NCI-H510A (cell line): ENCODE data around the gene PTPN23.

ENCODE experiments used
- DNase-seq: peaks from one replicate; lab custom pipeline; 2025; lab: John Stamatoyannopoulos, UW

PTPN23 gene

DNA sequence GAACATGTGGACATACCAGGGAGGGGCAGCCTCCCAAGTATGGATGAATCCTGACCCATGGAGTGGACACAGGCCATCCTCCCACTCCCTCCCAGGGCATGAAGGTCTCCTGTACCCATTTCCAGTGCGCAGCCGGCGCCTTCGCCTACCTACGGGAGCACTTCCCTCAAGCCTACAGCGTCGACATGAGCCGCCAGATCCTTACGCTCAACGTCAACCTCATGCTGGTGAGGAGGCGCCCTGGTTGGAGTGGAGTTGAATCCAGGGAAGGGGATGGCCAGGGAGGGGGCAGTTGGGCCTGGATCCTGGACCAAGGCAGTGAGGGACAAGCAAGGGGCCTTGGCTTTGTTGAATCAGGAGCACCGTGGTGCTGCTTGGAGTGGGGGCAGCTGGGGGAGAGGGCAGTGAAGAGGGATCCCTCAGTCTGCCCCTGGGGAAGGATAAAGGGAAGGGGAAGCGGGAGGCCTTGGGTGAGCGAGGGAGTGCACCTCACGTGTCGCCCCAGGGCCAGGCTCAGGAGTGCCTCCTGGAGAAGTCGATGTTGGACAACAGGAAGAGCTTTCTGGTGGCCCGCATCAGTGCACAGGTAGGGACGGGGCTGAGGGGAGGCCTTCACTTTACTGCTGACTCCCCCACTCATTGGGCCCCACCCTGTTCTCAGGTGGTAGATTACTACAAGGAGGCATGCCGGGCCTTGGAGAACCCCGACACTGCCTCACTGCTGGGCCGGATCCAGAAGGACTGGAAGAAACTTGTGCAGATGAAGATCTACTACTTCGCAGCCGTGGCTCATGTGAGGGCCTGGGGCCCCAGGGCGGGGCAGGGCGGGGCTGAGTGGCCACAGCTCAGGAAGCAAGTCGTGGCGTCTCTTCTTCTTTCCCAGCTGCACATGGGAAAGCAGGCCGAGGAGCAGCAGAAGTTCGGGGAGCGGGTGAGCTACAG, 25.3 kb downstream of the PTPN23 start:
- DNase-seq, result no peak

DNA sequence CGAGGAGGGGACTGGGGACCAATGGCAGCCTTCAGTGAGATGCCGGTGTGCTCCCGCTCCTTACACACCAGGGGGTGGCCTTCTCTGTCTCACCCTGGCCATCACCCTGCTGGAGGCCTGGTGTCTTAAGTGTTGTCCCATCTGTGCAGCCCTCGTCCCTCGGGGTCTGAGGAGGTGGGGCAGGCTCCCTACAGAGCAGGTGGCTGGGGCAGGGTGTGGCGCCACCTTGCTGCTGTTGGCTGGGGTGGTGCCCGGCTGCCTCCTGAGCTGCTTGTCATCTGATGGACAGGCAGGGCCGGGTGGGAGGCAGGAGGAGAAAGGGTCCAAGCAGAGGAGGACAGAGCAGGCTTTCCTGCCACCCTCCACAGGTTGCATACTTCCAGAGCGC, 25.9 kb downstream of the PTPN23 start:
- DNase-seq, result no peak

DNA sequence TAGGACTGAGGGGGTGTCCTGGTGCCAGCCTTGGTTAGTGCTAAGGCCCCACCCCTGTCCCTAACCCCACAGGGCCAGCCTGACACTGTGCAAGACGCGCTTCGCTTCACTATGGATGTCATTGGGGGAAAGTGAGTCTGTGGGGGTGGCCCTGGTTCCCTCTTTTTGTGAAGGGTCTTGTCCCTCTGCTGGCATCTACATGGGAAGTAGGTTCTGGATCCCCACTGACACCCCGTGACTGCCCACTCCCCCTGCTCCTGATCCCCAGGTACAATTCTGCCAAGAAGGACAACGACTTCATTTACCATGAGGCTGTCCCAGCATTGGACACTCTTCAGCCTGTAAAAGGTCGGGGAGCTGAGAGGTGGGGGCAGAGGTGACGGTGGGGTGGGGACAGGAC, 26.4 kb downstream of the PTPN23 start:
- DNase-seq, result no peak

DNA sequence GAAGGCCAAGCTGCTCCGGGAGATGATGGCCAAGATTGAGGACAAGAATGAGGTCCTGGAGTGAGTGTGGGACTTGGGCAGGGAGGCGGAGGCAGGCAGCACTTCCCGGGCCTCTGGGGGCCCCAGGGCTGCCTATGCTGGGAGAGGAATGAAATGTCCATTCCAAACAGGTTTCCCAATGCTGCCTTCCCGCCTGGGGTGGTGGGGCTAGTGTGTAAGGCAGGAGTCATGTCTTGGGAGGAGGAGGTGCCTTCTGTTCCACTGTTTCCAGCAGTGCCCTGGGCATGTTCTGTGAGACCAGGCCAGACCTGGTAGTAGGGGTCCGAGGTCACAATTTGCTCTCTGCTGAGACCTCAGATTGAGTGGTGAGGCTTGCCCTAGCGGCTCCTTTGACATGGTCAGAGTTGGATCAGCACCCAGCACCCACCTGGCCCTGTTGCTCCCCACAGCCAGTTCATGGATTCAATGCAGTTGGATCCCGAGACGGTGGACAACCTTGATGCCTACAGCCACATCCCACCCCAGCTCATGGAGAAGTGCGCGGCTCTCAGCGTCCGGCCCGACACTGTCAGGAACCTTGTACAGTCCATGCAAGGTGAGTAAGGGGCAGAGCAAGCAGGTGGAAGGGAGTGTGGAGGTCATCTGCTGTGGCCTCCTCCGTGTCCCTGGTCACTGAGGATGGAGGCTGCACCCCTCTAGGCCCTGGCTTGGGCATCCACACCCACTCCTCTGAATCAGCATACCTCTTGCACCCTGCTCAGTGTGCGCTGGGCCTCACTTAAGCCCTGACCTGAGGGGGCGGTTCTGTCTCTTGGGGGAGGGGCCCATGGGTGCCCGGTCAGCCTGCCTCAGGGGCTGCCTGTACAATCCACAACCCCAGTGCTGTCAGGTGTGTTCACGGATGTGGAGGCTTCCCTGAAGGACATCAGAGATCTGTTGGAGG, 27.3 kb downstream of the PTPN23 start:
- no peak for DNase-seq

DNA sequence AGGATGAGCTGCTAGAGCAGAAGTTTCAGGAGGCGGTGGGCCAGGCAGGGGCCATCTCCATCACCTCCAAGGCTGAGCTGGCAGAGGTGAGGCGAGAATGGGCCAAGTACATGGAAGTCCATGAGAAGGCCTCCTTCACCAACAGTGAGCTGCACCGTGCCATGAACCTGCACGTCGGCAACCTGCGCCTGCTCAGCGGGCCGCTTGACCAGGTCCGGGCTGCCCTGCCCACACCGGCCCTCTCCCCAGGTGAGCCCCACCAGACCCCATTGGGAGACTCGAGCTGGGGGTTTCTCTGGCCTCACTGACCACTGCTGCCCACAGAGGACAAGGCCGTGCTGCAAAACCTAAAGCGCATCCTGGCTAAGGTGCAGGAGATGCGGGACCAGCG, 28.0 kb downstream of the PTPN23 start:
- no peak for DNase-seq

DNA sequence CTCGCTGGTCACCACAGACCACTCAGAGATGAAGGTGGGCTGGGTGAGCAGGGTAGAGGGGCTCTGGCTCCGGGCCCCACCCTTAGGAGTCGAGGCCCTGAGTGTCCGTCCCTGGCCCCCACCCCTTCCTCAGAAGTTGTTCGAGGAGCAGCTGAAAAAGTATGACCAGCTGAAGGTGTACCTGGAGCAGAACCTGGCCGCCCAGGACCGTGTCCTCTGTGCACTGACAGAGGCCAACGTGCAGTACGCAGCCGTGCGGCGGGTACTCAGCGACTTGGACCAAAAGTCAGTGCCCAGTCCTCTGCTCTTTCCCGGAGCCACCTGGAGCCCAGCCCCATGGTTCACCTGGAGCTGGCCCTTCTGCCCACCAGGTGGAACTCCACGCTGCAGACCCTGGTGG, 28.5 kb downstream of the PTPN23 start:
- DNase-seq, result no peak

DNA sequence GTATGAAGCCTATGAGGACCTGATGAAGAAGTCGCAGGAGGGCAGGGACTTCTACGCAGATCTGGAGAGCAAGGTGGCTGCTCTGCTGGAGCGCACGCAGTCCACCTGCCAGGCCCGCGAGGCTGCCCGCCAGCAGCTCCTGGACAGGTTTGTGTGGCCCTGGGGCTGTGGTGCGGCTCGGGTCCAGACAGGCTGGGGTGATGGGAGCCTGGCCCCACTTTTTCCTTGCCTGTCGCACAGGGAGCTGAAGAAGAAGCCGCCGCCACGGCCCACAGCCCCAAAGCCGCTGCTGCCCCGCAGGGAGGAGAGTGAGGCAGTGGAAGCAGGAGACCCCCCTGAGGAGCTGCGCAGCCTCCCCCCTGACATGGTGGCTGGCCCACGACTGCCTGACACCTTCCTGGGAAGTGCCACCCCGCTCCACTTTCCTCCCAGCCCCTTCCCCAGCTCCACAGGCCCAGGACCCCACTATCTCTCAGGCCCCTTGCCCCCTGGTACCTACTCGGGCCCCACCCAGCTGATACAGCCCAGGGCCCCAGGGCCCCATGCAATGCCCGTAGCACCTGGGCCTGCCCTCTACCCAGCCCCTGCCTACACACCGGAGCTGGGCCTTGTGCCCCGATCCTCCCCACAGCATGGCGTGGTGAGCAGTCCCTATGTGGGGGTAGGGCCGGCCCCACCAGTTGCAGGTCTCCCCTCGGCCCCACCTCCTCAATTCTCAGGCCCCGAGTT, 29.0 kb downstream of the PTPN23 start:
- no peak for DNase-seq

DNA sequence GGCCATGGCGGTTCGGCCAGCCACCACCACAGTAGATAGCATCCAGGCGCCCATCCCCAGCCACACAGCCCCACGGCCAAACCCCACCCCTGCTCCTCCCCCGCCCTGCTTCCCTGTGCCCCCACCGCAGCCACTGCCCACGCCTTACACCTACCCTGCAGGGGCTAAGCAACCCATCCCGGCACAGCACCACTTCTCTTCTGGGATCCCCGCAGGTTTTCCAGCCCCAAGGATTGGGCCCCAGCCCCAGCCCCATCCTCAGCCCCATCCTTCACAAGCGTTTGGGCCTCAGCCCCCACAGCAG, 29.5 kb downstream of the PTPN23 start:
- no peak for DNase-seq

DNA sequence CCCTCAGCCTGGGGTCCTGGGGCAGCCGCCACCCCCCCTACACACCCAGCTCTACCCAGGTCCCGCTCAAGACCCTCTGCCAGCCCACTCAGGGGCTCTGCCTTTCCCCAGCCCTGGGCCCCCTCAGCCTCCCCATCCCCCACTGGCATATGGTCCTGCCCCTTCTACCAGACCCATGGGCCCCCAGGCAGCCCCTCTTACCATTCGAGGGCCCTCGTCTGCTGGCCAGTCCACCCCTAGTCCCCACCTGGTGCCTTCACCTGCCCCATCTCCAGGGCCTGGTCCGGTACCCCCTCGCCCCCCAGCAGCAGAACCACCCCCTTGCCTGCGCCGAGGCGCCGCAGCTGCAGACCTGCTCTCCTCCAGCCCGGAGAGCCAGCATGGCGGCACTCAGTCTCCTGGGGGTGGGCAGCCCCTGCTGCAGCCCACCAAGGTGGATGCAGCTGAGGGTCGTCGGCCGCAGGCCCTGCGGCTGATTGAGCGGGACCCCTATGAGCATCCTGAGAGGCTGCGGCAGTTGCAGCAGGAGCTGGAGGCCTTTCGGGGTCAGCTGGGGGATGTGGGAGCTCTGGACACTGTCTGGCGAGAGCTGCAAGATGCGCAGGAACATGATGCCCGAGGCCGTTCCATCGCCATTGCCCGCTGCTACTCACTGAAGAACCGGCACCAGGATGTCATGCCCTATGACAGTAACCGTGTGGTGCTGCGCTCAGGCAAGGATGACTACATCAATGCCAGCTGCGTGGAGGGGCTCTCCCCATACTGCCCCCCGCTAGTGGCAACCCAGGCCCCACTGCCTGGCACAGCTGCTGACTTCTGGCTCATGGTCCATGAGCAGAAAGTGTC, 30.2 kb downstream of the PTPN23 start:
- no peak for DNase-seq

DNA sequence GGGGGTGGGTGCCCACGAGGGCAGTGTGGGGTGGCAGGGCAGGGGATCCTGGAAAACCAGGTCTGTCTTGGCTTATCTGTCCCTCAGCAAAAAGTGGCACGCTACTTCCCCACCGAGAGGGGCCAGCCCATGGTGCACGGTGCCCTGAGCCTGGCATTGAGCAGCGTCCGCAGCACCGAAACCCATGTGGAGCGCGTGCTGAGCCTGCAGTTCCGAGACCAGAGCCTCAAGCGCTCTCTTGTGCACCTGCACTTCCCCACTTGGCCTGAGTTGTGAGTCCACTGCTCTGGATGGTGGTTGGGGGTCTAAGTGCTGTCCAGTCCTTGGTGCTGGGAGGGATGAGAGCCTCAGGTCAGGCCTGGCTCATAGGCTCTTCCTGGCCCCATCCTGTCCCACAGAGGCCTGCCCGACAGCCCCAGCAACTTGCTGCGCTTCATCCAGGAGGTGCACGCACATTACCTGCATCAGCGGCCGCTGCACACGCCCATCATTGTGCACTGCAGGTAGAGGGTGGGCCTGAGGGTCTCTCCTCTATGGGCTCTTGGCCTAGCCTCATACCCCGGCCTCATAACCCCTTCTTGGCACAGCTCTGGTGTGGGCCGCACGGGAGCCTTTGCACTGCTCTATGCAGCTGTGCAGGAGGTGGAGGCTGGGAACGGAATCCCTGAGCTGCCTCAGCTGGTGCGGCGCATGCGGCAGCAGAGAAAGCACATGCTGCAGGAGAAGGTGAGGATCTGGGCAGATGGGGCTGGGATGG, 31.1 kb downstream of the PTPN23 start:
- DNase-seq, result no peak

DNA sequence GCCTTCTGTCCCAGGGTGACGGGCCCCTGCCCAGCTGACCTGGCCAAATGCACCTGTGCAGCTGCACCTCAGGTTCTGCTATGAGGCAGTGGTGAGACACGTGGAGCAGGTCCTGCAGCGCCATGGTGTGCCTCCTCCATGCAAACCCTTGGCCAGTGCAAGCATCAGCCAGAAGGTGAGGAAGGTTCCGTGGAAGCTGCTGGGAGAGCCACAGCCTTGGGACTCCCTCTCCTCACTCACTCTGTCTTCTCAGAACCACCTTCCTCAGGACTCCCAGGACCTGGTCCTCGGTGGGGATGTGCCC, 31.6 kb downstream of the PTPN23 start:
- DNase-seq, result no peak

DNA sequence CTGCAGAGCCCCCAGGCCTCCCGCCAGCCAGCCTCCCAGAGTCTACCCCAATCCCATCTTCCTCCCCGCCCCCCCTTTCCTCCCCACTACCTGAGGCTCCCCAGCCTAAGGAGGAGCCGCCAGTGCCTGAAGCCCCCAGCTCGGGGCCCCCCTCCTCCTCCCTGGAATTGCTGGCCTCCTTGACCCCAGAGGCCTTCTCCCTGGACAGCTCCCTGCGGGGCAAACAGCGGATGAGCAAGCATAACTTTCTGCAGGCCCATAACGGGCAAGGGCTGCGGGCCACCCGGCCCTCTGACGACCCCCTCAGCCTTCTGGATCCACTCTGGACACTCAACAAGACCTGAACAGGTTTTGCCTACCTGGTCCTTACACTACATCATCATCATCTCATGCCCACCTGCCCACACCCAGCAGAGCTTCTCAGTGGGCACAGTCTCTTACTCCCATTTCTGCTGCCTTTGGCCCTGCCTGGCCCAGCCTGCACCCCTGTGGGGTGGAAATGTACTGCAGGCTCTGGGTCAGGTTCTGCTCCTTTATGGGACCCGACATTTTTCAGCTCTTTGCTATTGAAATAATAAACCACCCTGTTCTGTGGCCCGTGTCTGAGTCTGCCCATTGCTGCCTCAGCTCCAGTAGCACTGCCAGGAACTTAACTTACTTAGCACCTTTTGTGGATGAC, 32.2 kb downstream of the PTPN23 start:
- DNase-seq, result no peak

DNA sequence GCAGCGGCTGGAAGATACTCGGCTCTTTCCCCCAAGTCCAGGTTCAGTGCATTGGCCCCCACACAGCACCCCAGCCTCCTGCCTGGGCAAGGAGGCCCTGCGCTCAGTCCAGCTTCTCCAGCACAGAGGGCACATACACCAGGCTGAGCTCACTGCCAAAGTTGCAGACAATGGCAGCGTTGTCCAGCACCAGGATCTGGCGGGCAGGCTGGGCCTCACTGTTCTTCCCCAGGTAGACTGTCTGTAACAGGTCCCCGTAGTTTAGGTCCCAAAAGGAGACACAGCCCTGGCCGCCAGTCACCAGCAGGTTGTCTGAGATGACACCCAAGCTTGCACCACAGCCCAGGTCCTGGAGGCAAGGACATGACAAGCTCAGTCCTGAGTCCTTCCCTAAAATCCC, 32.9 kb downstream of the PTPN23 start:
- DNase-seq, result no peak

DNA sequence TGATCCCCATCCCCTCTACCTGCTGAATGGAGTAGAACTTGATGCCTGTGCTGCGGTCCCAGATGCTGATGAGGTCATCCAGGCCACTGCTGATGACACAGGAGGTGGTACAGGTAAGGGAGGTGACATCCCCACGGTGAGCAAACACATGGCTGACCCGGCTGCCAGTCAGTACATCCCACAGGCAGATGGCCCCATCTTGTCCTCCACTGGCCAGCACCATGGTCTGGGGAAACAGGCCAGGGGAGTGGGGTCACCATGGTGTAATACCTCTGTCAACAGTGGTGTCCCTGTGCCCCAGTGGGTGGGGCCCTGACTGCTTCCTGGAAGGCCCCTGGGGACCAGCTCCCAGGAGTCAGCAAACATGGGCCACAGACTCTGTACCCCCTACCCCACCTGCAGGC, 33.3 kb downstream of the PTPN23 start:
- DNase-seq, result no peak

DNA sequence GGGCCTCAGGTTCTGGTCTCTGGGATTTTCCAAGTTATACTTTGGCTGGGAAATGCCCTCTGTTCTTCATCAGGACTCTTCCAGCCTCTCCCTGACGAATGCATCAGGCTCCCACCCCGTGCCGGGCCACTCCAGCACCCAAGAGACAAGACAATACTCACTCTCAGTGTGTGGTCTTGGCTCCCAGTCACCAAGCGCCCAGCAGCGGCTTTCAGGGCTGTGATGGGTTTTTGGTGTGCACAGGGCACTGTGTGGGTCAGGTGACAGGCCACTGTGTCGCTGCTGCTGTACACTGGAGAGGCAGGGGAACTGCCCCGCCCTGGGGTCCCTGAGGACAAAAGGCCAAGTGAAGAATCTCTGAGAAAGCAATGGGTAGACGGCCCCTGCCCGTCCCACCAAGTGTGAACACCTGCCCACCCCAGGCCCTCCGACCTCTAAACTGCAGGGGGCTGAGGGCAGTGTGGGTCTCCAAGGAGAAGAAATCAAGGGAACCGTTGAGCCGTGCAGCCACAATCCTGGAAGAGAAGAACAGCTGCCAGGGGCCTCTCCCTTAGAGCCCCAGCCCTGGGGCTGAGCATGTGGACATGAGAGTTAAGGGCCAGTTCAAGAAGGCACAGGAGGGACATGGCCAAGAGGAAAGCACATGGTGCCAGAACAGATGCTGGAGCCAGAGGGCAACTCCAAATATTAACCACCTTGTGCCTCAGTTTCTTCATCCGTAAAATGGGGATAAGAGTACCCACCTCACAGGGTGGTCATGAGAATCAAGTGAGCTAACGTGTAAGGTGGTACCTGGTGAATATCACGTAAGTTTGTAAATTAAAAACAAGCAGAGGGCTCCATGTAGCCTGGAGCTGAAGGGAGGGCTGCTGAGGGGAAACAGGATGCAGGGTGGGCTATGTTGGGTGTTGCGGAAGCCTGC, 34.1 kb downstream of the PTPN23 start:
- DNase-seq, result no peak

DNA sequence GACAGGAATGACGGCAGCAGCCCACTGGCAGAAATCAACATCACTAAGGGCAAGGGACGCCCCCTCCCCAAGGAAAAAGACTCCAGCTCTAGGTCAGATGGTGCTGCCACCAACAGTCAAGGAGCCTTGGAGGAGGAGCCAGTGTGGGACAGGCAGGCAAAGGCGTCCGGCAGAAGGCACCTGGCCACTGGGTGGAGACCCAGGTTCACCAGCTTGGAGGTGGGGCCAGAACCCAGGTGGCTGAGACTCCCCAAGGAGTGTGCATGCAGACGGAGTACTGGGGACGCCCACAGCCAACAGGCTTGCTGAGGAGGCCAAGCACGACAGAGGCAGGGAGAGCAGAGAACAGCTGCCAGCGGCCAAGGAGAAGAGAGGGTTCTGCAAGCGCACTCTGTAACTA, 35.2 kb downstream of the PTPN23 start:
- no peak for DNase-seq

DNA sequence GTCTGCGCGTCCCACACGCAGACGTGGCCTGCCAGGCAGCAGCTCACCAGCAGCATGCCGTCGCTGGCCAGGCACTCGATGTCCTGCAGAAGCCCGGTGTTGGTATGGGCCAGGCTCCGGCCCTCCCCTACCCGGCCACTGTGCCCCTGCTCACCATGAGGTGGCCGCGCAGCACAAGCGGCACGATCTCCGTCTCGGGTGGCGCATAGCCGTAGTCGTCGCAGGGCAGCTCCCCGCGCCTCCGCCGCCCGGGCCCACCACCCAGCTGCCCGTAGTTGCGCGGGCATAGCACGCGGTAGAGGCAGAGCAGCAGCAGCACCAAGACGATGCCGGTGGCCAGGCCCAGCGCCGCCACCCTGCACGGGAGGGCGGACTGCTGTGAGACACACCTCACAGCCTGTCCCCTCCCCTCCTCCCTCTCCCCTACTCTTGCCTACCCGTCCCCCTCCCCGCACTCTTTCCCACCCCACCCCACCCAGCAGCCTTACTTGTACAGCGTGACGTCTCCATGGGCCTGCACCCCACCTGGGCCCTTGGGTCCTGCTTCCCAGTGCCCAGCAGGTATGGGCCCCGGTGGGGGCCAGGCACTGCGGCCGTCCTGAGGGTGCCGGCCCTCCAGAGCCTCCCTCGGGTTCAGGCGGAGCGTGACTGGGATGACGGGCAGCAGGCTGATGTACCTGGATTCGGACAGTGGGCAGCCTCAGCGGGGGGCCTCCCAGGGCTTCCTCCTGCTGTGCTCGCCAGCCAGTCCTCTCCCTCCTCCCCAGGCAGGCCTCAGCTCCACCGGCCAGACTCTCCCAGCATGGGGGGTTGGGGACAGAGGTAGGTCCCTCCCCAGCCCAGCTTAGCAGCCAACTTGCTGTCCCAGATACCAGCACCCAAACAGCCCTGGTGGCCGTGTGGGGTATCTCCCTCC, 37.6 kb downstream of the PTPN23 start:
- DNase-seq, result no peak
